ENCODE data around the gene AHRR.
A peak's percentile ranks its signal among the peaks of the same experiment; 100 is the strongest.

AHRR gene

GRCh38 chr5:446066-446882 lies 124.8 kb downstream of the AHRR start:
- DNase-seq = no peak

- DNase-seq = peak; percentile 31
These were observed 125.4 kb downstream of the AHRR start for GRCh38 chr5:446883-447263.

- DNase-seq = no peak
These were observed 126.0 kb downstream of the AHRR start for GRCh38 chr5:447501-447900.

- DNase-seq = no peak
These were observed 126.7 kb downstream of the AHRR start for GRCh38 chr5:448061-448765.

- no peak for DNase-seq
These were observed 127.2 kb downstream of the AHRR start for GRCh38 chr5:448766-449090.

- no peak for DNase-seq
These were observed 127.6 kb downstream of the AHRR start for GRCh38 chr5:449151-449550.

GRCh38 chr5:451587-452458 lies 130.3 kb downstream of the AHRR start:
- no peak for DNase-seq

- DNase-seq = no peak
These were observed 131.6 kb downstream of the AHRR start for GRCh38 chr5:452978-453710.

- no peak for DNase-seq
These were observed 132.4 kb downstream of the AHRR start for GRCh38 chr5:453725-454481.

GRCh38 chr5:454936-455335 lies 133.4 kb downstream of the AHRR start:
- DNase-seq = no peak

- no peak for DNase-seq
These were observed 134.3 kb downstream of the AHRR start for GRCh38 chr5:455806-456205.

GRCh38 chr5:456351-457194 lies 135.1 kb downstream of the AHRR start:
- no peak for DNase-seq

GRCh38 chr5:457195-457961 lies 135.9 kb downstream of the AHRR start:
- DNase-seq = no peak

- DNase-seq = no peak
These were observed 137.2 kb downstream of the AHRR start for GRCh38 chr5:458547-459353.

- no peak for DNase-seq
These were observed 138.2 kb downstream of the AHRR start for GRCh38 chr5:459562-460272.

- DNase-seq = no peak
These were observed 138.7 kb downstream of the AHRR start for GRCh38 chr5:460273-460625.

GRCh38 chr5:462051-462481 lies 140.6 kb downstream of the AHRR start:
- no peak for DNase-seq

- DNase-seq = no peak
These were observed 141.8 kb downstream of the AHRR start for GRCh38 chr5:463301-463700.

GRCh38 chr5:463952-464351 lies 142.4 kb downstream of the AHRR start:
- DNase-seq = no peak

Measured in DMS153 (cell line).